ENCODE measurements around the gene PLCB1.

Gene PLCB1

GRCh38 chr20:8216375-8217200 is 84.5 kb downstream of the PLCB1 start:
- TF ChIP-seq CTCF (IDR thresholded peaks at IDR 0.05; ENCODE audit: low read depth, low read length, missing control alignments): no peak
- H3K4me3 ChIP-seq (ENCODE audit: low read depth, low read length): no peak overlapping the region
- DNase-seq (ENCODE audit: low read depth): no peak

GRCh38 chr20:8218861-8219260 is 86.8 kb downstream of the PLCB1 start:
- no peak for DNase-seq (ENCODE audit: low read depth)
- no peak overlapping the region for H3K4me3 ChIP-seq (ENCODE audit: low read depth, low read length)
- TF ChIP-seq CTCF (IDR thresholded peaks at IDR 0.05; ENCODE audit: low read depth, low read length, missing control alignments): no peak

- no peak for TF ChIP-seq CTCF (IDR thresholded peaks at IDR 0.05; ENCODE audit: low read depth, low read length, missing control alignments)
- DNase-seq (ENCODE audit: low read depth): no peak
Observed at GRCh38 chr20:8219403-8219802, 87.3 kb downstream of the PLCB1 start.

GRCh38 chr20:8220716-8221115 is 88.7 kb downstream of the PLCB1 start:
- TF ChIP-seq CTCF (IDR thresholded peaks at IDR 0.05; ENCODE audit: low read depth, low read length, missing control alignments): no peak
- no peak overlapping the region for H3K4me3 ChIP-seq (ENCODE audit: low read depth, low read length)
- DNase-seq (ENCODE audit: low read depth): no peak

More at GRCh38 chr20:8219403-8219802, 87.3 kb downstream of the PLCB1 start:
- H3K4me3 ChIP-seq (ENCODE audit: low read depth, low read length): no peak overlapping the region

GRCh38 chr20:8221887-8222419 is 89.9 kb downstream of the PLCB1 start:
- no peak for DNase-seq (ENCODE audit: low read depth)
- TF ChIP-seq CTCF (IDR thresholded peaks at IDR 0.05; ENCODE audit: low read depth, low read length, missing control alignments): no peak
- H3K4me3 ChIP-seq (ENCODE audit: low read depth, low read length): no peak overlapping the region

- DNase-seq (ENCODE audit: low read depth): no peak
- TF ChIP-seq CTCF (IDR thresholded peaks at IDR 0.05; ENCODE audit: low read depth, low read length, missing control alignments): no peak
- H3K4me3 ChIP-seq (ENCODE audit: low read depth, low read length): no peak overlapping the region
Observed at GRCh38 chr20:8223091-8223870, 91.2 kb downstream of the PLCB1 start.
